Rectal smooth muscle tissue (tissue), 1 donor: Measurements from ENCODE around the gene PAEP.

Experiments
- H3K27ac ChIP-seq: one replicate; pipeline ENCODE4 v1.7.0; 2013; ENCODE audit warnings: low read depth, low read length, inconsistent platforms
- H3K27me3 ChIP-seq: one replicate; pipeline ENCODE4 v1.7.0; 2013; ENCODE audit warnings: low read length; ENCODE audit not compliant: control insufficient read depth, insufficient read depth
- H3K36me3 ChIP-seq: one replicate; pipeline ENCODE4 v1.7.0; 2013; ENCODE audit warnings: low read length; ENCODE audit not compliant: control insufficient read depth, insufficient read depth
- H3K4me1 ChIP-seq: one replicate; pipeline ENCODE4 v1.7.0; 2013; ENCODE audit warnings: low read length; ENCODE audit not compliant: control insufficient read depth, insufficient read depth
- H3K4me3 ChIP-seq: one replicate; pipeline ENCODE4 v1.7.0; 2013; ENCODE audit warnings: low read length
- H3K9ac ChIP-seq: one replicate; pipeline ENCODE4 v1.7.0; 2013; ENCODE audit warnings: low read length

The PAEP gene

DNA sequence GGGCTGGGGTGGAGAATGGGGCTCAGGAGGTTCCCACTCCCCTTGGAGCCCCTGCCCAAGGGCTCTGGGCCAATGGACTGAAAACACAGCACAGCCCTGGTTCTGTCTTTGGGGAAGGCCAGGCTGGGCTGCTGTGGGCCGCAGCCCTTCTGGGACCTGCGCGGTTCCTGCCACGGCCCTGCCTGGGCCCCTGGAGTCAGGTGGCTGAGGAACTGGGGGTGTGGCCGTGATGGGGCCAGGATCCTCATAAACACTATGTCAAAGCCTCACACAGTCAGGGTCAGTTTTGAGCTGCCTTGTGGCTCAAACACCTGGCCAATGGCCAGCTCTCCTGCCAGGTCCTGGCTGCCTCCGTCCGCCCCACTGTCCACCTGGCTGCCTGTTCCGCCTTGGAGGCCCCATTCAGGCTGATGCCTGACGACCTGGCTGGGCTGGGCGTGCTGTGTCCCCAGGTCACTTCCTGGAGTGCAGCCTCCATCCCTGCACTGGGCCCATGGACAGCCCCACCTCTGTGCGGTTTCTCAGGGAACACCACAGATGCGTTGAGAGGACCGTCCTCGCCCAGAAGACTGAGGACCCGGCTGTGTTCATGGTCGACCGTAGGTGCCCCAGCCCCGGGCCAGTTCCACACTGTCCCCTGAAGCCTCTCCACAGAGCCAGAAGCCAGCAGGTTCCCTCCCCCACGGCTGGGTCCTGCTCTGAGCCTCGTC is 27.5 kb downstream of the PAEP start:
- no peak overlapping the region for H3K27ac ChIP-seq
- H3K9ac ChIP-seq, result no peak overlapping the region
- no peak overlapping the region for H3K4me3 ChIP-seq
- H3K27me3 ChIP-seq, result peaks cover 5% of the 10 kb centered on the region
- H3K4me1 ChIP-seq, result no peaks in the 10 kb centered on the region
- no peaks in the 10 kb centered on the region for H3K36me3 ChIP-seq

DNA sequence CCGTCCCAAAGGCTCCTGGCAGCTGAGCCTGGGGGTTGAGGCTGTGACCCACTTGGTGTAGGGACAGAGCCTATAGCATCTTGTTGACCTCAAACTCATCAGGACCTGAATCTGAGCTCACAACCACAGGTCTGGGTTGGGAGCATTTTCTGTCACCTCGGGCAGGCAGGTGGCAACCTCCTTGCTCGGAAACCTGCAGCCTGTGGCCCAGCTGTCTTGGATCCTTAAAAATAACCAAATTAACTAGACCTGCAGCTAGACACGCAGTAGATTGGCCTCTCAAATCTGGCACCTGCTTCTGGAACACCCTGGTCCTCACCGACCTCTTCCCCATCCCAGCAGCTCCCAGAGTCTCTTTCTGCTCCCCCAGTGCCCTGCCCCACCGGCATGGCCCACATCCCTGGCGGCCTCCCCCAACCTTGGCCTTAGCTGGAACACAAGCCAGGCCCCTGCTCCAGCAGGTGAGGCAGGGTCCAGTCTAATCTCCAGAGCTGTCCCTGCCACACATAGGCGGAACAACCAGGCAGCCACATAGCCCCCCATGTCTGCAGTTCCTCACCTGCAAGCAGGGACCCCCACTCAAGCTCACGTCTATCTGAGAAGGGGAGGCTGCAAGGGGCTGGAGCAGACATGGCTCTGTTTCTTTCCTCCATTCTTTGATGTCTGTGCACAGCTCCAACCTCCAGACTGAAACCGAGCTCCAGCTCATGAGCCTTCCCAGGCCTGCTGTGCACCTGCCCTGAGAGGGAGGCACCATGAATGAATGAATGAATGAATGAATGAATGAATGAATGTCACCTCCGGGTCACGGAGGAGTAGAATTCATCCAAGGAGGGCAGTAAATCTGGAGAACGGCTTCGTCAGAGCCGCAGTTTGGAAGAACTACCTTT is 28.3 kb downstream of the PAEP start:
- H3K27ac ChIP-seq, result no peak overlapping the region
- H3K4me1 ChIP-seq, result no peaks in the 10 kb centered on the region
- no peaks in the 10 kb centered on the region for H3K36me3 ChIP-seq
- H3K9ac ChIP-seq, result no peak overlapping the region
- H3K27me3 ChIP-seq, result peaks cover 5% of the 10 kb centered on the region
- no peak overlapping the region for H3K4me3 ChIP-seq

DNA sequence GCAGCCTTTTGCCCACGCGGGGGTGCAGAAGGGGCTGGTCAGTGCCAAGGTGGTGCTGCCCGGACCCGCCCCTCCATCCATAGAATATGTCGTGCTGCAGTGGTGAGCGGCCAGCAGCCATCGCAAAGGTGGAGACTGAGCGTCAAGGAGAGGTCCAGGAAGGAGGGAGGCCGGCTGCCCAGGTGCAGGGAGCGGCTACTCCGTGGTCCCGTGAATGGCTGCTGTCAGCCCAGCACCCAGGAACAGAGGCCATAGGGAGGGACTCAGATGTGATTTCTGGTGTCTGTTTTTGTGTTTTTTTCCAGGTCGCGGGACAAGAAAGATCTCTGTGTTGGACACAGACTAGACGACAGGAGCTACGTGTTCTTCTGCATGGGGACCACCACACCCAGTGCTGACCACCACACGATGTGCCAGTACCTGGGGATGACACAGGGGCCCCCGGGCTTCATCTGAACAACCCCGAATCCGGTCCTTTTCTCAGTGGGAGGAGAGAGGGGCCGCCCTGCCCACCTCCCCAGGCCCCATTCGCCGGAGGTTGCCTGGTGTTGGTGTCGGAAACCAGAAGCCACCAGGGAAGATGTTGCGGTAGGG is 29.0 kb downstream of the PAEP start:
- no peak overlapping the region for H3K4me3 ChIP-seq
- no peak overlapping the region for H3K27ac ChIP-seq
- peaks cover 5% of the 10 kb centered on the region for H3K27me3 ChIP-seq
- no peaks in the 10 kb centered on the region for H3K4me1 ChIP-seq
- no peak overlapping the region for H3K9ac ChIP-seq
- no peaks in the 10 kb centered on the region for H3K36me3 ChIP-seq

DNA sequence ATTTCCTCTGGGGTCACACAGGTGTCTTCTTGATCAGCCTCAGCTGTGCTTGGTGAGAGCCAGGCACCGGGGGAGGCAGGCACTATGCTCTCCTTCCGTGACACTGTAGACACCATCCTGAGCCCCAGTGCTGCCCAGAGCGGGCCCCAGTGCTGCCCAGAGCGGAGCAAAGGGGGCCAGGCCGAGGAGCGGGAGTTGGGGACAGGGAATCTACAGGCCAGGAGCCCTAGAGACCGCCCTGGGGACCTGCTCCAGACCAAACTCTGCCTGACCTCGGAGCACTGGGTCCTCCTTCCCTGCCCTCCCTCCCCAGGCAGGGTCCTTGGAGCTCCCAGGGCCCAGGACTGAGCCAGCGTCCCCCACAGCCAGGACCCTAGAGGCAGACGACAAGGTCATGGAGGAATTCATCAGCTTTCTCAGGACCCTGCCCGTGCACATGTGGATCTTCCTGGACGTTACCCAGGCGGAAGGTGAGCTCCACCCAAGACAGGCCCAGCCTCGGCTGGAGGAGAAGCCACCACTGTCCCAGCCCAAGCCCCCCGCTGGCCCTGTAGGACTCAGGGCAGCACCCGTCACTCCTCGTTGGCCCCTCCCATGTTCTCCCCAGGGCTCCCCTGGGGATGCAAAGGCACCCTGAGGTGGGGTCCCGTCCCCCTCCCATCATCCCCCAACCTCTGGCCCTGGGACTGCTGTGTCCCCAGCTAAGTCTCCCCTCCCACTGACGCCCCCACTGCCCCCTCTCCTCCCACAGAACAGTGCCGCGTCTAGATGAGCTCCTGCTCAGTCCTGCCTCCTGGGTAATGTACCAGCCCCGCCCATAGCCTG is 30.2 kb downstream of the PAEP start:
- Histone ChIP-seq H3K27me3 (peaks cover 5% of the 10 kb centered on the region), H3K4me3 (no peak overlapping the region), H3K36me3 (no peaks in the 10 kb centered on the region), H3K27ac (no peak overlapping the region), H3K9ac (no peak overlapping the region), H3K4me1 (no peaks in the 10 kb centered on the region)

DNA sequence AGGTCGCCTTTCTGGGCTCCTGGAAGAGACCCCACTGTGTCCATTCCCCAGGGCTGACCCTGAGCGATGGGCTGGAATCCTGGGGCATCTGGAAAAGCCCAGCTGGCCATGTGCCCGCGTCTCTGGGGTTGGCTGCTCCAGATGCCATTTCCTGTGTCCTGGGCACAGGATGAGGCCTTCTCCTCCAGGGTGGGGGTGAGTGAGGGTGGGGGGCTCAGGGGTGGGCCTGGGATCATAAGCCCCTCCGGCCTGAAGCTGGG is 30.7 kb downstream of the PAEP start:
- Histone ChIP-seq H3K9ac (no peak overlapping the region), H3K4me3 (no peak overlapping the region), H3K27me3 (peaks cover 5% of the 10 kb centered on the region), H3K4me1 (no peaks in the 10 kb centered on the region), H3K27ac (no peak overlapping the region), H3K36me3 (no peaks in the 10 kb centered on the region)

DNA sequence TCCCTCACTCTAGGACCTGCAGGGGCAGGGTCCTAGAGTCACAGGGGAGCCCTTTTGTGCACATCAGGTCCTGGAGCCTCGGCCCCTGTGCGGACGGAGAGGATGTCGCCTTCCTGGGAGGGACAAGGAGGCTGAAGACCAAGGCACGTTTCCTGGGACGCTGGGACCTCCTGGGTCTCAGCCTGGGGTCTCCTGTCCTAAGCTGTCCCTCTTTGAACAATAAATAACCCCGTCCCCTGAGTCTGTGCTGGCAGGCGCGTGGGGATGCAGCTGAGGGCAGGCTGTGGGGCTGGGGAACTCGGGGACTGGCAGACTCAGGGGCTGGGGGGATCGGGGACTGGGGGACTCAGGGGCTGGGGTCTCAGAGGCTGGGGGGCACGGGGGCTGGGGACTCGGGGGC is 31.1 kb downstream of the PAEP start:
- H3K4me1 ChIP-seq, result no peaks in the 10 kb centered on the region
- no peak overlapping the region for H3K27ac ChIP-seq
- no peak overlapping the region for H3K4me3 ChIP-seq
- H3K27me3 ChIP-seq, result peaks cover 5% of the 10 kb centered on the region
- H3K36me3 ChIP-seq, result no peaks in the 10 kb centered on the region
- H3K9ac ChIP-seq, result no peak overlapping the region

DNA sequence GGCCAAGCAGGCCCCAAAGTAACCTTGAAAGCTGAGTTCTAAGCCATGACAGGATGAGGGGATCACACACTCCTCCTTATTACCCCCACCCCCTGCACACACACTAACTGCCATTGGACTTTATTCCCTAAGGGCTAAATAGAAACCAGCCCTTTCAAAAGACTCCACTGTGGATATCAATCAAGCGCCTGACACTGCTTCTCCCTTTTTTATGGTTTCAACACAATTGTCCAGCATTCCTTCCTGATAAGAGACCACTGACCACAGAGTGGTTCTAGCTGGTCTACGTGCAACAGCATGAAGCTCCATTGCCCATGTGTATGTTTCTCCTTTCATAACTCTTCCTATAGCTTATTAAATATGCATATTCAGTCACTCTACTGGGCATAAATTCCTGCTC is 34.7 kb downstream of the PAEP start:
- Histone ChIP-seq H3K36me3 (no peaks in the 10 kb centered on the region), H3K4me3 (no peak overlapping the region), H3K27me3 (peaks cover 5% of the 10 kb centered on the region), H3K4me1 (no peaks in the 10 kb centered on the region), H3K9ac (no peak overlapping the region), H3K27ac (no peak overlapping the region)

DNA sequence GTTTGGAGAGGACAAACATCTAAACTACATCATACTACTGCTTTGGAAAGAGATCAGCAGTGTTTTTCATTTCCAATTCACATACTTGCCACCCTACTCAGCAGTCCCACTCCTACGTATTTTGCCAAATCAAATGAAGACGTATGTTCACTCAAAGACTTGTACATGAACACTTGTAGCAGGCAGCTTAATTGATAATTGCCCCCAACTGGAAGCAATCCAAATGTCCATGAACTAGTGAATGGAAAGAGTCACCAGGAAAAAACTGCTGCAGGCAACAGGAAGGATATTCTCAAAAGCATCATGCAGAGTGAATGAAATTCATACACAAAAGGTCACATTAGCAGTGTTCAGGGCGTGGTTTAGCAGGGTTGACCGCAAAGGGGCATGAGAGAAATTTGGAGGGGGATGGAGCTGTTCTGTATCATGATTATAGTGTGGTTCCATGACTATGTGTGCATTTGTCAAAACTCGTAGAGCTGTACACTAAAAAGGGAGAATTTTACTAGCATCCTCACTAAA is 38.8 kb downstream of the PAEP start:
- Histone ChIP-seq H3K4me3 (no peak overlapping the region), H3K36me3 (no peaks in the 10 kb centered on the region), H3K27ac (no peak overlapping the region), H3K9ac (no peak overlapping the region), H3K27me3 (no peaks in the 10 kb centered on the region), H3K4me1 (no peaks in the 10 kb centered on the region)

DNA sequence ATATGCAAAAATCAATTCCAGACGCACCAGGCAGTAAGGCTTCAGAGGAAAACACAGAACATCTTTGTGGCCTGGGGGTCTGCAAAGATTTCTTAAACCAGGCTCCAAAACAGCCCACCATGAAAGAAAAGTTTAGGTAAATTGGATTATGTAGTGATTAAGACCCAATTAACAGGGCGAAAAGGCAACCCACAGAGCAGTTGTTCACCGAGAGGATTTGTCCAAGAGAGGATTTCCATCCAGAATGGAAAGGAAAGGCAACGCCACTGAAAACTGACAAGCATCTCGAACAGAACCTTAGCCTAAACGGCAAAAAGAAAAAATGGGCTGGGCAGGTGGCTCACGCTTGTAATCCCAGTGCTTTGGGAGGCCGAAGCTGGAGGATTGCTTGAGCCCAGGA is 40.4 kb downstream of the PAEP start:
- H3K4me3 ChIP-seq, result no peak overlapping the region
- H3K36me3 ChIP-seq, result no peaks in the 10 kb centered on the region
- no peaks in the 10 kb centered on the region for H3K4me1 ChIP-seq
- H3K27me3 ChIP-seq, result no peaks in the 10 kb centered on the region
- no peak overlapping the region for H3K27ac ChIP-seq
- no peak overlapping the region for H3K9ac ChIP-seq

DNA sequence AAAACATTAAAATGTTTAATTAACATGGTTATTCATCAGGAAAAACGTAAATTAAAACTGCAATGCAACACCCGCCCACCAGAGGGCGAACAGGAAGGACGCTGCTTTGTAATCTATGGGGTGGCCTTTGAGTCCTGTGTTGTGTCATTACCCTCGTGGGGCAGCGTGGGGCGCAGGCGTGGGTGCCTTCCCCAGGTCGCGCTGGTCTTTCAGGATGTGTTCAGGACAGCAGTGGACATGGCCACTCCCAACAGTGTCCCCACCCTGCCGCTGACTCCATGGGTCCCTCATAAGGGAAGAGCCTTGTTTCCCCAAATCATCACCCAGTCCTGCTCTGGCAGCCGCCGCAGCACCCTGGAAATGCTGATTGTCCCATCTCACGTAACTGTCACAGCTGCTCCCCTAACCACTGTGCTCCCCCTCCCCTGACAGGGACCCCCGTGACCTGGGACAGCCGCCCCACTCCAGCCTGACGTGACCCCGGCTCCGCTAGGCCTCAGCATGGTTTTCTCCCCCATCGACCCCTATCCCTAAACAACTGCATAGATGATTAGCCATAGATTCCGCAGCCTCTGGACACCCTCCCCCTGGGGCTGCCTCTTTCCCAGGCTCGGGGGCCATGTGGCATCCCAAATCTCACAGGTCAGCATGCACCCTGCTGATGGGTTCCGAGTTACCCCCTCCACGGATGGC is 41.4 kb downstream of the PAEP start:
- H3K27me3 ChIP-seq, result no peaks in the 10 kb centered on the region
- no peaks in the 10 kb centered on the region for H3K4me1 ChIP-seq
- H3K9ac ChIP-seq, result no peak overlapping the region
- H3K36me3 ChIP-seq, result no peaks in the 10 kb centered on the region
- H3K4me3 ChIP-seq, result no peak overlapping the region
- no peak overlapping the region for H3K27ac ChIP-seq

DNA sequence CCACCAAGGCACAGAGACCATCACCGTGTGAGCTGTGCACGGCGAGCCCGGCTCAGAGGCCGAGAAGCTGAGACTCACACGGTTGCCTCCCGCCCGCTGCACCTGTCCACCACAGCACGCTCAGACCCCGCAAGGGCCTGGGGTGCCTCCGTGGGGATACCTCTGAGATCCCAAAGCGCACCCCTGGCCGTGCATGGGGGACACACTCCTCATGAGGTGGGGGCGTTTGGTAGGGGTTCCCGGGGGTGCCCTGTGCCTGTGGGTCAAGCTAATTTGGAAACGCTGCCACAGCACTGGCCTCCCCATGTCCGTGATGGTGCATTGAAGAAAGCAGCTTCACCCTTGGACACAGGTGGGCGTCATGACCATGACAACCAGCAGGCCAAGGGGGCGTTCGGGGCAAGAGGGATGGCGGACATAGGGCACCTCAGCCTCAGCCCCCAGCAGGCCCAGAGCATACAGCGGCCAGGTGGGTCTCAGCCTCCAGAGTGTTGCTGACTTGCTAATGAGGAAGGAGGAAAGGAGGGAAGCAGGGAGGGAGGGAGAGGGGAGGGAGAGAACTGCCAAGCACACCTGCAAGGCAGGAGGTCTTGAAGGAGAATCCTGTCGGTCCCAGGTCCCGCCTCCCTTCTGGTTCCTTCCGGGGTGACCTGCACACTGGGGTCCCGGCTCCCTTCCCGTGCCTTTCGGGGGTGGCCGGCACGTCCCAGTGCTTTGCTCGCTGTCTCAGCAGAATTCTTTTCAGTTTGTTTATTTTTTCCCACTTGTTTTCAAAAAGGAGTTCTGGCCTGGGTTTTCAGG is 43.1 kb downstream of the PAEP start:
- Histone ChIP-seq H3K9ac (no peak overlapping the region), H3K4me1 (no peaks in the 10 kb centered on the region), H3K27ac (no peak overlapping the region), H3K27me3 (no peaks in the 10 kb centered on the region), H3K36me3 (no peaks in the 10 kb centered on the region), H3K4me3 (no peak overlapping the region)
